GM12878 (cell line): ENCODE results near the gene CNR1.

Experiments
- ATF2 ChIP-seq: IDR thresholded peaks from 2 replicates; pipeline ENCODE4 v1.6.1; 2012; ENCODE audit warnings: low read length, inconsistent platforms
- CHD4 ChIP-seq: fragments of 200-600 bp; sonication (generic); IDR thresholded peaks from 2 replicates; pipeline ENCODE4 v1.6.1; 2016; ENCODE audit warnings: mild to moderate bottlenecking
- ESRRA ChIP-seq: IDR thresholded peaks from 2 replicates; pipeline ENCODE4 v1.6.1; 2012; ENCODE audit warnings: mild to moderate bottlenecking, low read length, improper control_type of control experiment
- ETV6 ChIP-seq, 2 experiments: fragments of 450-650 bp in 1 of 2; IDR thresholded peaks in 1 of 2; conservative IDR thresholded peaks in 1 of 2; 2 replicates each; pipeline ENCODE4 v1.6.1; 2014; ENCODE audit warnings: antibody characterized with exemption in 1 of 2, borderline replicate concordance in 1 of 2, low read depth in 1 of 2, mild to moderate bottlenecking in 1 of 2, moderate library complexity in 1 of 2
- FOXM1 ChIP-seq: IDR thresholded peaks from 2 replicates; pipeline ENCODE4 v1.6.1; 2012; ENCODE audit warnings: low read depth, mild to moderate bottlenecking, inconsistent platforms, low read length, moderate library complexity
- HDAC2 ChIP-seq: fragments of 200-600 bp; sonication (generic); IDR thresholded peaks from 2 replicates; pipeline ENCODE4 v1.6.1; 2017
- JUND ChIP-seq: IDR thresholded peaks from 2 replicates; pipeline ENCODE4 v1.6.1; 2012; ENCODE audit warnings: low read depth, mild to moderate bottlenecking, low read length, improper control_type of control experiment, moderate library complexity
- MLLT1 ChIP-seq: fragments of 450-650 bp; IDR thresholded peaks from 2 replicates; pipeline ENCODE4 v1.6.1; 2016; ENCODE audit warnings: mild to moderate bottlenecking
- NRF1 ChIP-seq: conservative IDR thresholded peaks from 2 replicates; pipeline ENCODE4 v1.6.1; 2011; ENCODE audit warnings: mild to moderate bottlenecking, low read depth, low read length, improper control_type of control experiment
- POLR2AphosphoS5 ChIP-seq: IDR thresholded peaks from 2 replicates; pipeline ENCODE4 v1.6.1; 2011; ENCODE audit warnings: mild to moderate bottlenecking, low read length, inconsistent platforms
- SREBF2 ChIP-seq: IDR thresholded peaks from 2 replicates; pipeline ENCODE4 v1.6.1; 2012; ENCODE audit warnings: mild to moderate bottlenecking, low read length
- ZNF207 ChIP-seq: fragments of 450-650 bp; IDR thresholded peaks from 2 replicates; pipeline ENCODE4 v1.6.1; 2014; ENCODE audit warnings: antibody characterized with exemption, mild to moderate bottlenecking, borderline replicate concordance
- TF ChIP-seq, protein P1 (sequence below), 3 experiments: IDR thresholded peaks in 2 of 3; conservative IDR thresholded peaks in 1 of 3; 2 replicates each; pipeline ENCODE4 v1.5.1; 2011; ENCODE audit warnings: low read depth in 3 of 3, low read length in 3 of 3, mild to moderate bottlenecking in 3 of 3, control low read depth in 2 of 3, moderate library complexity in 2 of 3, inconsistent platforms in 1 of 3, mixed read lengths in 1 of 3; ENCODE audit not compliant: control insufficient read depth in 2 of 3, insufficient read depth in 1 of 3; ENCODE audit errors: extremely low read depth in 1 of 3
- TF ChIP-seq, protein P2 (sequence below): IDR thresholded peaks from 2 replicates; pipeline ENCODE4 v1.6.1; 2012; ENCODE audit warnings: mild to moderate bottlenecking, low read depth, low read length

DNA sequence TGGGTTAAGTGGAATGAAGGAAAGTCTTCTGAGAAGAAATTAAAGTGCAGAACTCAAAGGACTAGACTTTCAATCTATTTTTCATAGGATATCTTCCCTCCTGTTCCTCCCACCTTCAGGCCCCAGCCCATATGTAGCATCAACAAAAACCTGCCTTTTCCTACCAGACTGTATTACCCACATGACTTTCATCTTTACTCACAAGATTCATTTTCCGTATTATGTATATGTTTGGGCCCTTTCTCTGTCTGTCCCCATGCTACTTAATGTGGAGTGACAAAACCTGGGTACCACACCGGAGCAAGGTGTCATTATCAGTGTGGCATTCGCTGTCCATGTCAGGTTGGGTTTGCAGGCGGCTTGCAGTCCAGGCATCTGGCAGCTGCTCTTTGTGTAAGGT lies 18.8 kb upstream of the CNR1 start:
- TF ChIP-seq ESRRA (no peak), ZNF207 (no peak), ATF2 (no peak), POLR2AphosphoS5 (no peak), ETV6 (conservative IDR thresholded peaks at IDR 0.05 in 1 of 2, IDR thresholded peaks at IDR 0.05 in 1 of 2; ENCODE audit: borderline replicate concordance in 1 of 2, low read depth in 1 of 2) (no peak), HDAC2 (no peak), NRF1 (no peak), MLLT1 (no peak), FOXM1 (no peak), SREBF2 (no peak), CHD4 (no peak), JUND (no peak)
- TF ChIP-seq, protein P1, sequence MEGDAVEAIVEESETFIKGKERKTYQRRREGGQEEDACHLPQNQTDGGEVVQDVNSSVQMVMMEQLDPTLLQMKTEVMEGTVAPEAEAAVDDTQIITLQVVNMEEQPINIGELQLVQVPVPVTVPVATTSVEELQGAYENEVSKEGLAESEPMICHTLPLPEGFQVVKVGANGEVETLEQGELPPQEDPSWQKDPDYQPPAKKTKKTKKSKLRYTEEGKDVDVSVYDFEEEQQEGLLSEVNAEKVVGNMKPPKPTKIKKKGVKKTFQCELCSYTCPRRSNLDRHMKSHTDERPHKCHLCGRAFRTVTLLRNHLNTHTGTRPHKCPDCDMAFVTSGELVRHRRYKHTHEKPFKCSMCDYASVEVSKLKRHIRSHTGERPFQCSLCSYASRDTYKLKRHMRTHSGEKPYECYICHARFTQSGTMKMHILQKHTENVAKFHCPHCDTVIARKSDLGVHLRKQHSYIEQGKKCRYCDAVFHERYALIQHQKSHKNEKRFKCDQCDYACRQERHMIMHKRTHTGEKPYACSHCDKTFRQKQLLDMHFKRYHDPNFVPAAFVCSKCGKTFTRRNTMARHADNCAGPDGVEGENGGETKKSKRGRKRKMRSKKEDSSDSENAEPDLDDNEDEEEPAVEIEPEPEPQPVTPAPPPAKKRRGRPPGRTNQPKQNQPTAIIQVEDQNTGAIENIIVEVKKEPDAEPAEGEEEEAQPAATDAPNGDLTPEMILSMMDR (IDR thresholded peaks at IDR 0.05 in 2 of 3, conservative IDR thresholded peaks at IDR 0.05 in 1 of 3; ENCODE audit: control insufficient read depth in 2 of 3, extremely low read depth in 1 of 3, insufficient read depth in 1 of 3, low read depth in 3 of 3, low read length in 3 of 3), result no peak
- TF ChIP-seq, protein P2, sequence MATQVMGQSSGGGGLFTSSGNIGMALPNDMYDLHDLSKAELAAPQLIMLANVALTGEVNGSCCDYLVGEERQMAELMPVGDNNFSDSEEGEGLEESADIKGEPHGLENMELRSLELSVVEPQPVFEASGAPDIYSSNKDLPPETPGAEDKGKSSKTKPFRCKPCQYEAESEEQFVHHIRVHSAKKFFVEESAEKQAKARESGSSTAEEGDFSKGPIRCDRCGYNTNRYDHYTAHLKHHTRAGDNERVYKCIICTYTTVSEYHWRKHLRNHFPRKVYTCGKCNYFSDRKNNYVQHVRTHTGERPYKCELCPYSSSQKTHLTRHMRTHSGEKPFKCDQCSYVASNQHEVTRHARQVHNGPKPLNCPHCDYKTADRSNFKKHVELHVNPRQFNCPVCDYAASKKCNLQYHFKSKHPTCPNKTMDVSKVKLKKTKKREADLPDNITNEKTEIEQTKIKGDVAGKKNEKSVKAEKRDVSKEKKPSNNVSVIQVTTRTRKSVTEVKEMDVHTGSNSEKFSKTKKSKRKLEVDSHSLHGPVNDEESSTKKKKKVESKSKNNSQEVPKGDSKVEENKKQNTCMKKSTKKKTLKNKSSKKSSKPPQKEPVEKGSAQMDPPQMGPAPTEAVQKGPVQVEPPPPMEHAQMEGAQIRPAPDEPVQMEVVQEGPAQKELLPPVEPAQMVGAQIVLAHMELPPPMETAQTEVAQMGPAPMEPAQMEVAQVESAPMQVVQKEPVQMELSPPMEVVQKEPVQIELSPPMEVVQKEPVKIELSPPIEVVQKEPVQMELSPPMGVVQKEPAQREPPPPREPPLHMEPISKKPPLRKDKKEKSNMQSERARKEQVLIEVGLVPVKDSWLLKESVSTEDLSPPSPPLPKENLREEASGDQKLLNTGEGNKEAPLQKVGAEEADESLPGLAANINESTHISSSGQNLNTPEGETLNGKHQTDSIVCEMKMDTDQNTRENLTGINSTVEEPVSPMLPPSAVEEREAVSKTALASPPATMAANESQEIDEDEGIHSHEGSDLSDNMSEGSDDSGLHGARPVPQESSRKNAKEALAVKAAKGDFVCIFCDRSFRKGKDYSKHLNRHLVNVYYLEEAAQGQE, result no peak
